Testis (tissue), 3 donors: ENCODE results near the gene MS4A6A. TPM values are rescaled to one million over a fixed set of nuclear protein-coding genes. Genes with fewer than 3 reads are reported as not detected.
"Not testable (repeated sequence)": the region's sequence is repeated elsewhere in the genome, so short reads cannot be mapped to it uniquely, and the experiment has no call there.

Source experiments
- DNase-seq: peaks from one replicate; pipeline ENCODE4 v3.0.0-alpha.2; 2019
- H3K27ac ChIP-seq, 2 donors: fragments of 200-600 bp; sonication (generic); one replicate each; pipeline ENCODE4 v1.5.1; 2019
- H3K27me3 ChIP-seq: fragments of 200-600 bp; sonication (generic); one replicate; pipeline ENCODE4 v1.5.1; 2019
- H3K36me3 ChIP-seq: fragments of 200-600 bp; sonication (generic); one replicate; pipeline ENCODE4 v1.5.1; 2017; ENCODE audit warnings: low read depth; ENCODE audit errors: missing control alignments
- H3K4me1 ChIP-seq: fragments of 200-600 bp; sonication (generic); one replicate; pipeline ENCODE4 v1.5.1; 2019
- H3K4me3 ChIP-seq, 2 donors: fragments of 200-600 bp; sonication (generic); one replicate each; pipeline ENCODE4 v1.5.1; 2017 to 2019
- H3K9me3 ChIP-seq: fragments of 200-600 bp; sonication (generic); one replicate; pipeline ENCODE4 v1.5.1; 2017
- POLR2A ChIP-seq: fragments of 450-650 bp; IDR thresholded peaks from one replicate; pipeline ENCODE4 v1.6.1; 2017; ENCODE audit warnings: antibody characterized with exemption, mild to moderate bottlenecking, moderate library complexity
- whole genome bisulfite sequencing, 2 donors: methylation state at CpG; one replicate each; pipeline ENCODE4 v1.1.5; 2018; 5-methylcytosine and 5-hydroxymethylcytosine counted together
- intact Hi-C: fragments of 100-400 bp; cut with DNase I; formaldehyde crosslinking; loops from one replicate; pipeline ENCODE4 v1.15.1; 2023; ENCODE audit warnings: low total_unique reads
- polyA plus RNA-seq: library from polyadenylated mRNA; stranded (reverse); fragments of 350-450 nt; fragmentation: Illumina TruSeq; extraction: RNeasy Lipid Tissue Mini Kit (QIAGEN cat#74804); gene quantifications from one replicate; pipeline ENCODE4 v1.2.3, GENCODE V29; 2014; ENCODE audit warnings: low read depth, low replicate concordance; ENCODE audit not compliant: insufficient read depth
- total RNA-seq, 2 donors: library from RNA; depleted of rRNA; stranded (reverse); fragments of >200 nt; gene quantifications; one replicate each; pipeline ENCODE4 v1.2.3, GENCODE V29; 2016
- TF ChIP-seq, protein P1 (sequence below), 3 experiments: fragments of 450-650 bp in 2 of 3; fragments of 200-600 bp in 1 of 3; sonication (generic) in 1 of 3; IDR thresholded peaks; one replicate each; pipeline ENCODE4 v1.5.1; 2016 to 2019; ENCODE audit warnings: antibody characterized with exemption in 3 of 3, mild to moderate bottlenecking in 2 of 3, moderate library complexity in 1 of 3

The MS4A6A gene
- total and polyA plus RNA-seq, 3 donors from 2014 or later: 6.1 to 49.5 (median 21.6) TPM

DNA sequence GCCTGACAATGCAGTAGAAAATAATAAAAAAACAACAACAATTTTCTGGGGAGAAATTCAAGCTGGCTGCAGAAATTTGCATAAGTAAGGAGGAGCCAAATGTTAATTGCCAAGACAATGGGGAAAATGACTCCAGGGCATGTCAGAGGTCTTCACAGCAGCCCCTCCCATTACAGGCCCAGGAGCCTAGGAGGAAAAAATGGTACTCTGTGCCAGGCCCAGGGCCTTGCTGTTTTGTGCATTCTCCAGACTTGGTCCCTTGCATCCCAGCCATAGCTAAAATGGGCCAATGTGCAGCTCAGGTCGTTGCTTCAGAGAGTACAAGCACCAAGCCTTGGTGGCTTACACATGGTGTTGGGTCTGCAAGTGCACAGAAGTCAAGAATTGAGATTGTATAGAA, 49.0 kb downstream of the MS4A6A start:
- H3K27me3 ChIP-seq: no peaks in the 10 kb centered on the region
- H3K4me1 ChIP-seq: peaks cover 10% of the 10 kb centered on the region
- 22 to 47% methylated on average over 1 of the region's 1 CpG for WGBS, 2 donors
- no peak for DNase-seq
- H3K4me3 ChIP-seq: no peak overlapping the region
- H3K9me3 ChIP-seq: no peaks in the 10 kb centered on the region
- no peak overlapping the region for H3K27ac ChIP-seq
- intact Hi-C loops: no loop called here
- TF ChIP-seq, protein P1, sequence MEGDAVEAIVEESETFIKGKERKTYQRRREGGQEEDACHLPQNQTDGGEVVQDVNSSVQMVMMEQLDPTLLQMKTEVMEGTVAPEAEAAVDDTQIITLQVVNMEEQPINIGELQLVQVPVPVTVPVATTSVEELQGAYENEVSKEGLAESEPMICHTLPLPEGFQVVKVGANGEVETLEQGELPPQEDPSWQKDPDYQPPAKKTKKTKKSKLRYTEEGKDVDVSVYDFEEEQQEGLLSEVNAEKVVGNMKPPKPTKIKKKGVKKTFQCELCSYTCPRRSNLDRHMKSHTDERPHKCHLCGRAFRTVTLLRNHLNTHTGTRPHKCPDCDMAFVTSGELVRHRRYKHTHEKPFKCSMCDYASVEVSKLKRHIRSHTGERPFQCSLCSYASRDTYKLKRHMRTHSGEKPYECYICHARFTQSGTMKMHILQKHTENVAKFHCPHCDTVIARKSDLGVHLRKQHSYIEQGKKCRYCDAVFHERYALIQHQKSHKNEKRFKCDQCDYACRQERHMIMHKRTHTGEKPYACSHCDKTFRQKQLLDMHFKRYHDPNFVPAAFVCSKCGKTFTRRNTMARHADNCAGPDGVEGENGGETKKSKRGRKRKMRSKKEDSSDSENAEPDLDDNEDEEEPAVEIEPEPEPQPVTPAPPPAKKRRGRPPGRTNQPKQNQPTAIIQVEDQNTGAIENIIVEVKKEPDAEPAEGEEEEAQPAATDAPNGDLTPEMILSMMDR (IDR thresholded peaks at IDR 0.05): no peak
- TF ChIP-seq POLR2A: no peak
- no peaks in the 10 kb centered on the region for H3K36me3 ChIP-seq

DNA sequence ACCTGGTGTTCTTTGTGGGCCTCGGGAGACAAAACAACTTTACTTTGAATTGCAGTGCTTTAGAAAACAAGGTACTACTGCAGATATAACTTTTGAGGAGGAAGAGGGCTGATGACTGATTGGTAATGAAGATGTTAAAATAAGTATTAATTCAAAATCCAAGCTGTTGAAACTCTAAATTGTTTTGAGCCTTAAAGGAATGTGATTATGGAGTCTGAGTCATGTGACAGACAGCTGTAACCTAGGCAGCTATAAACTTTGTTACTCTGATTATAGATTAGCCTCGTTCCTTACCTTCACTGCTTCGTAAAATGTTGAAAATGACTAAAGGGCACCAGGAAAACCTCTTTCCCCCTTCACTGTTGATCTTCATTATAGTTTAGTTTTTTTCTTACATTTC, 51.0 kb downstream of the MS4A6A start:
- no peaks in the 10 kb centered on the region for H3K27me3 ChIP-seq
- H3K4me1 ChIP-seq: peaks cover 12% of the 10 kb centered on the region
- intact Hi-C loops: no loop called here
- TF ChIP-seq, protein P1 (IDR thresholded peaks at IDR 0.05): no peak
- no peak for TF ChIP-seq POLR2A
- no peak for DNase-seq
- H3K9me3 ChIP-seq: no peaks in the 10 kb centered on the region
- no peaks in the 10 kb centered on the region for H3K36me3 ChIP-seq
- H3K4me3 ChIP-seq: no peak overlapping the region
- H3K27ac ChIP-seq: no peak overlapping the region
- 64 to 70% methylated on average over 3 of the region's 3 CpGs for WGBS, 2 donors

DNA sequence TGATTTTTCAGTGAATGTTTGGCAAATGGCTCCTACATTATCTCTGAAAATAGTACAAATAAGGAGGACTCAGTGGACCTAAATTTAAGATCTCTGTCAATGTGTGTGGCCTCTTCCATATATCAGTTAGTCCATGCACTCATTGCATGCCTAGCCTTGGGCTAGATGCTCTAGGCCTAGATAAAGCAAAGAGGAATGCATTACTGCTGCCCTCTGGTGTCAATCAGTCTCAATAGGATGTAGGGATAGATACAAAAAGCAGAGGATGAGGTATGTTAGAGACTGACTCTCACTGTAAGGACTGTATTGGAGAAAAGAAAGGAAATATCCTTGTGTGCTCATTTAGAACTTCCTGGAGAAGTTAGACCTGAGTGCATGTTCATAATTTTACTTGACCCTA, 52.4 kb downstream of the MS4A6A start:
- Histone ChIP-seq H3K27ac (peak overlapping the region; percentile 27 to 42), H3K4me1 (peaks cover 24% of the 10 kb centered on the region), H3K9me3 (no peaks in the 10 kb centered on the region), H3K27me3 (no peaks in the 10 kb centered on the region), H3K4me3 (no peak overlapping the region), H3K36me3 (no peaks in the 10 kb centered on the region)
- no peak for TF ChIP-seq POLR2A
- TF ChIP-seq, protein P1 (IDR thresholded peaks at IDR 0.05): peak; percentile 24 to 43 (median 38)
- peak; percentile 82 for DNase-seq
- intact Hi-C loops: no loop called here

DNA sequence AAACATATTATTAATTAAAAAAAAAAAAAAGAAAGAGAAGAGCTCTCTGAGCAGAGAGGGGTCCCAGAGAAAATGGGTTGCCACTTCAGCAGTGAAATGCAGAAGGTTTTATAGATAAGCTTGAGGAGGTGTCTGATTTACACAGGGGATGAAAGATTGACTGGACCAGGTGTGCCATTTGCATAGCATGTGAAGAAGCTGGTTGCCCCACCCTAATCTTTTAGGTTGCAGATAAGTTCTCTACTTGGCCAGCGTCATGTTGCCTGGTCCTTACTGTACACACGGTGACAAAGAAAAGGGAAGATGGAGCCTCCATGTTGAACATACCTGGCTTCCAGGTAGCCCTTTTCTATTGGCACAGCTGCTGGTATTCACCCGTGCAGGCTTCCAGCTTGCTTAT, 53.0 kb downstream of the MS4A6A start:
- H3K27ac ChIP-seq: peak overlapping the region; percentile 27 to 42
- peaks cover 24% of the 10 kb centered on the region for H3K4me1 ChIP-seq
- H3K9me3 ChIP-seq: no peaks in the 10 kb centered on the region
- WGBS, 2 donors: 54 to 75% methylated on average over 3 of the region's 3 CpGs
- no peaks in the 10 kb centered on the region for H3K27me3 ChIP-seq
- H3K4me3 ChIP-seq: no peak overlapping the region
- TF ChIP-seq, protein P1 (IDR thresholded peaks at IDR 0.05): no peak
- no peak for TF ChIP-seq POLR2A
- H3K36me3 ChIP-seq: no peaks in the 10 kb centered on the region
- intact Hi-C loops: no loop called here
- no peak for DNase-seq

DNA sequence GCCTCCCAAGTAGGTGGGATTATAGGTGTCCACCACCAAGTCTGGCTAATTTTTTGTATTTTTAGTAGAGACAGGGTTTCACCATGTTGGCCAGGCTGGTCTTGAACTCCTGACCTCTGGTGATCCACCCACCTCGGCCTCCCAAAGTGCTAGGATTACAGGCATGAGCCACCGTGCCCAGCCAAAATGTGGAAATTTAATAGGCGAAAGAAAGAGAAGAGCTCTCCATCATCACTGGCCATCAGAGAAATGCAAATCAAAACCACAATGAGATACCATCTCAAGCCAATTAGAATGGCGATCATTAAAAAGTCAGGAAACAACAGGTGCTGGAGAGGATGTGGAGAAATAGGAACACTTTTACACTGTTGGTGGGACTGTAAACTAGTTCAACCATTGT, 54.0 kb downstream of the MS4A6A start:
- Histone ChIP-seq H3K27ac (peak overlapping the region; percentile 70 to 81), H3K4me1 (peaks cover 28% of the 10 kb centered on the region)
- H3K36me3 ChIP-seq, intact Hi-C loops, H3K9me3 ChIP-seq, H3K4me3 ChIP-seq, DNase-seq, H3K27me3 ChIP-seq: not testable (repeated sequence)
- 80 to 88% methylated on average over 4 of the region's 4 CpGs for WGBS, 2 donors
